T47D (cell line): ENCODE measurements around the gene GRIN2A.
A peak's percentile ranks its signal among the peaks of the same experiment; 100 is the strongest.

ENCODE experiments used
- DNase-seq, 2 experiments: peaks; one replicate each; pipeline versions ENCODE4 v3.0.0 to v3.0.0-alpha.2; 2011 to 2012; ENCODE audit warnings: low read depth in 1 of 2, low spot score in 1 of 2
- JUND ChIP-seq: IDR thresholded peaks from 2 replicates; pipeline ENCODE4 v1.6.1; 2012; ENCODE audit warnings: low read depth
- in situ Hi-C: cut with HindIII; loops from 2 replicates; pipeline ENCODE4 v1.10.0; 2016; ENCODE audit warnings: low sequenced_read_pairs, low pct_unique_long_range_greater_than_20kb

Gene GRIN2A

DNA sequence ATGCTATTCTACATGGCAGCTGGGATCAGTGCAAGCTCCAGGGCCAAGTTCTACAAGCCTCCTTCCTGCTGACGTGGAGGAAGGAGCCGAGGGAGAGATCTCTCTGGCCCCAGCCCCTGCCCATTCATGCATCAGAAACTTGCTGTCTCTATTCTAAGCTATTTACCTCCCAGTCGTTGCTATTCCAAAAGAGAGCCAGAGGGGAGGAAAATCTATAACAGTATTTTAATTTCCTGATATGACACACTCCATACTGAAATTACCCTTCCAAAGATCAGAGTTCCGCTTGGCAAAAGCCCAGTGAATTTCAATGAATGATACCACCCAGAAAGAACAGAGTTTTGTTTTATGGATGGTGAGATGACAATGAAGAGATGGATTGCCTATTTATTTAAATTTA lies 133.4 kb downstream of the GRIN2A start:
- no peak for TF ChIP-seq JUND
- DNase-seq: no peak
- in situ Hi-C loops: no loop called here

DNA sequence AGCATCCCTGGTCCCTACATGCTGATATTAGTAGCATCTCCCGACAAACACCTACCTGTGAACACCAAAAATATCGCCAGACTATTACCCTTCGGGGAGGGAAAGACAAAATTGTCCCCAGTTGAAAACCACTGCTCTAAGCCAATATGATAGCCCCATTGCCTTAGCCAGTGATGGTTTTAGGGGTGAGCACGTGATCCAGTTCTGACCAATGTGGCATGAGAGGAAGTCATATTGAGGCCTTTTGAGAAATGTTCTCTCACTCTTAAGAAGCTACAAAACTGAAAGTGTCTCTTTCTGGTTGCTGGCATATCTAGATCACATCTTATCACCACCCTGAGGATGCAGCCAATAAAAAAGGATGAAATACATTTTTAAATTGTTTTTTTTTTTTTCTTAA lies 136.3 kb downstream of the GRIN2A start:
- DNase-seq: no peak
- in situ Hi-C loops: no loop called here
- no peak for TF ChIP-seq JUND

DNA sequence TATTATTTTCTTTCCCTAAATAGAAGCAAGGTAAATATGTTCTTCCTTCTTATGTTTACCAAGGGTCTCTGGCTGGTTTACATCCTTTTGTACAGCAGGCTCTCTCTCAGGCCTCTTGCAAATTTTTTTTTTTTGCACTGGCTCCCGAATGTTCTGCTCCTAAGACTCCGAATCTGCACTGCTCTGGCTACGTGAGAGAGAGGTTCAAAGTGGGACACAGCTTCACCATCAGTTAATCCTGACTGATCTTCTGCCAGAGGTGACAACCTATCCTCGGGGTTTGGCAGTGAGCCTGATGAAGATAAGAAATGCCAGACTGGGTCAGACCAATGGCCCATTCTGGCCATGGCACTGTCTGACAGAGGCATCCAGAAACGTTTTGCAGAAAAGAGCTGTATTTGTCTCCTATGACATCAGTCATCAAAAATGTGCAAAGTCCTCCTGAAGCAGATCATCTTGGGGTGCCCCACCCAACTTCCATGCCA lies 136.9 kb downstream of the GRIN2A start:
- in situ Hi-C loops: no loop called here
- no peak for DNase-seq
- no peak for TF ChIP-seq JUND

DNA sequence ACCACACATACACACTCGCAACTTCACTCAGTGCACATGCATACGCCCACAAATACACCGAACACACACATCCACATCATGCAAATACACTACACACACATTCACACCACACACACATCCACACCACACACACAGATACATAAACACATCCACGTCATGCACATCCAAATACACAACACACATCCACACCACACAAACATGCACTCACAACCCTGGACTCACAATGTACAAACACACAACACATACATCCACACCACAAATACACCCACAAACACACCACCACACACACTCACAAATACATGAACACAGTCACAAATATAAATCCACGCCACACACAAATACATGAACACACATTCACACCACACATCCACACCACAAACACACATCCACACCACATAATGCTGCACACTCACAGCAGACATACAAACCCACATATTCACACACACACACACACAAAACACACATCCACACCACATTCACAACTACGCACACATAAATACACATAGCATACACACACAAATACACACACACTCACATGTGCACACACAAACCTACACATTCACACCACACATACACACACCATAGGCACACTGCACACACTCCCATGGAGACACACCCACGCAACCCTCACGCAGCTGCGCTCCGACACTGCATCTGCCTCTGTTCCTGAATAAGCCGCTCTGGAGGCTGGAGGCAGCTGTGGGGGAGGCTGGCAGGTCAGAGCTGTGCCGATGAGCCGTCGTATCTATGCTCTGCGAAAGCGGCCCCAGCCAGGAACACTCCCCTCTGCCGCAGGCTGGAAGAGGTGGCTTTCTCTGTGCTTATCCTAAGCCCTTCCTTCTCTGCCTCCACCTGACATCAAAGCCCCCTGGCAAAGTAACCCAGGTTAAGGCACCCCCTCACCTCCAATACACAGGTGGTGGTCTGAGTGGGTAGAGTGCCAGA lies 141.8 kb downstream of the GRIN2A start:
- in situ Hi-C loops: no loop called here
- no peak for TF ChIP-seq JUND
- DNase-seq: no peak

DNA sequence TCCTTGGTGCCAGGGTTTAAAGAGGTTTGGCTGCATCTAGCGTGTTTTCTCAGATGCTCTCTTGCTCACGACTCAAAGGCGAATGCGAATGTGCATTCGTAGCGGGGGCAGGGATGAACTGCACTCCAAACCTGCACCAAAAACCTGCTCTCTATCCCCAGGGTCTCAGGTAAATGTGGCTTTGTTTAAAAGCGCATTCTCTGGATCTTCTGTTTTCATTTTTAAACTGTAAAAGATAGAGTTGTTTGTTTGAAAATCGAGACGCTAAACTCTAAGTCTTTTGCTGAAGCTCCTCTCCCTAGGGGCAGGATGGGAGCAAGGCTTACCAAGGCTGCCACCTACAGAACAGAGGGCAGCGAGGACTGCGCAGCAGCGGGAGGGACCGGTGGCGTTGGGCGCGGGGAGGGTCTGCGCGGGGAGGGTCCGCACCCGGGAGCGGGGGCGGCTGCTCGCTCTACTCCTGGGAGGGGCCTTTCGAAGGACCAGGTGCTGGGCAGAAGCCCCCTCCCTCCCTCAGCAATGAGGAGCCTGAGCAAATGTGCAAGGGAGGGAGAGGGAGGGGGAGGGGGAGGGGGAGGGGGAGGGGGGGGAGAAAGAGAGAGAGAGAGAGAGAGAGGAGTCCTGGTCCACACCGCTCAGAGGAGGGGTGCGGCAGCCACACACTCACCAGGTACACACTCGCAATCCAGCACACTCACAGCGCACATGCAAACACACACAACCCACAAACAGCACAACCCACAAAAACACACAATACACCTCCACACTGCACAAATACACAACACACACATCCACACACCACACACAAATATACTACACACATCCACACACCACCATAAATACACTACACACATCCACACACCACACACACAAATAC lies 142.8 kb downstream of the GRIN2A start:
- no peak for TF ChIP-seq JUND
- DNase-seq: peak; percentile 41 to 46
- in situ Hi-C loops: no loop called here

DNA sequence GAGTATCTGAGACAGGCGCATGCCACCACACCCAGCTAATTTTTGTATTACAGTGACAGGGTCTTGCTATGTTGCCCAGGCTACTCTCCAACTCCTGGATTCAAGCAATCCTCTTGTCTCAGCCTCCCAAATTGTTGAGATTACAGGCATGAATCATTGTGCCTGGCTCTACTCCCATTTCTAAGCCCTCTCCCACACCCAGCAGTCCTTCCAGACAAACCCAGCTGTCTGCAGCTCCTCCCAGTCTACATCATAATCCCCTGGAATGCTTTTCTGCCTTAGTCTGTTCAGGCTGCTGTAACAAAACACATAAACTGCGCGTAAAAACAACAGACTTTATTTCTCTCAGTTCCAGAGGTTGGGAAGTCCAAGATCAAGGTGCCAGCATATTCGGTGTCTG lies 144.5 kb downstream of the GRIN2A start:
- no peak for DNase-seq
- in situ Hi-C loops: no loop called here

DNA sequence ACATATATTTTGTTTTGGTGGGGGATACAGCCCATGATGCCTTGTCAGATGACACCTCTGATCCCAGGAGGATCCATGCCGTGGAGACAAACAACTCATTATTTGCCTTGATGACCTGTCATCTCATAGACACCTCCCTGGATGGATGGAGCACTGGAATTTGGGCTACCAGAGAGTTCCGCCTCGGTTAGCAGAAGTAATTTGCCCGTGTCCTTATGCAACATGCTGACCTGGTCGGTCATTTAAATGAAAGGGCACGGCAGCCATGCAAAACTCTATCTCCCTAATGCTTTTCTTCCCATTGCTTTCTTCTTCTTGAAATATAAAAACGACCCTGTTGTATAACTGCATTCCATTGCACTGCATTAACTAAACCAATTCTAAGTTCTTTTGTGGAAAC lies 145.3 kb downstream of the GRIN2A start:
- no peak for TF ChIP-seq JUND
- no peak for DNase-seq
- in situ Hi-C loops: no loop called here

More for the DNA sequence above, 144.5 kb downstream of the GRIN2A start:
- TF ChIP-seq JUND: no peak

DNA sequence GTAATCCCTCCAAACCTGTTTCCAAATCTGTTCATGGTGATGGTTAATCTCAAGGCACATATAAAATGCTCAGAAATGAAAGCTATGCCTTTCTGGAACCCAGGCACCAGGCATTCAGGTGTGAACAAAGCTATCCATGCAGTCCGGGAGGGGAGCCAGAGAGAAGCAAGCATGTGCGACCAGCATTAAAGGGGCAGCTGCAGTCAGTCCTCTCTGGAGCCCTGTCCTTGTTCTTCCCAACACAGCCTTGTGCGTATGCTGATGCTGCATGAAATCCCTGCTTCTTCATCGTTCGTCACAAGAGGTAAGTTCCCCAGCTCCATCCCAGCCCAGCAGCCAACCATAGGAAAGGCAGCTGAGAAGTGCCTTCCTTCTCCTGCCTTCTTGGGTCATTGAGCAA lies 148.7 kb downstream of the GRIN2A start:
- in situ Hi-C loops: no loop called here
- DNase-seq: no peak
- no peak for TF ChIP-seq JUND

DNA sequence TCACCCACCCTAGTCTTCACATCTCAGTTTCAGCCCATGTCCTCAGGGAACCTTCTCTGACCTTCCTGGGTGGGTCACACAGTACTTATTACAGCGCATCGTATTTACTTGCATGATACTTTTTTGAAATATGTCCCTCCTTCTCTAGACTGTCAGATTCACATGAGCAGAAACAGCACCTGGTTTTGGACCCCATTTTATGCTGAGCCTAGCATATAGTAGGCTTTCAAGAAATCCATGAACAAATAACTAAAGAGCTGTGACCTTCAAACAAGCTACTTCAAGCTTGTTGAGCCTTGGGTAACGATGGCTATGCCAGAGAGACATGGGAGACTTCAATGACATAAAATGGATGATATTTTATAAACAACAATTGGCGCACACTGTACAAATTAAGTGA lies 150.3 kb downstream of the GRIN2A start:
- in situ Hi-C loops: no loop called here
- no peak for DNase-seq
- TF ChIP-seq JUND: no peak

DNA sequence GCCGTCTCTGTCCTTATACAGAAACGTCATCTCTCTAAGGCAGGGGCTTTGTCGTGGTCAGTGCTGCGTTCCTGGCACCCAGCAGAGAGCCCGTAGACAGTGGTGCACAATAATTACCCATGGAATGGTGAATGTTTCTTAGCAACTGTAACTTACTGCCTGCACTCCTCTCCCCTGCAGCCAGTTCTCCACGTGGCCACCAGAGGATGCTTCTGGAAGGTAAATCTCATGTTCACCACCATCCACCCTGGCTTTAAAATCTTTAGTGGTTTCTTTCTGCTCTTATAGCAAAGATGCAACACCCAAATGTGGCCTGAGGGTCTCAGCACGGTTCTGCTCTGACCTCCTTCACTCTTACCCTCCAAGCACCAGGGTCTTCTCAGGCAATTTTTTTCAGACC lies 150.8 kb downstream of the GRIN2A start:
- TF ChIP-seq JUND: no peak
- in situ Hi-C loops: no loop called here
- DNase-seq: no peak

DNA sequence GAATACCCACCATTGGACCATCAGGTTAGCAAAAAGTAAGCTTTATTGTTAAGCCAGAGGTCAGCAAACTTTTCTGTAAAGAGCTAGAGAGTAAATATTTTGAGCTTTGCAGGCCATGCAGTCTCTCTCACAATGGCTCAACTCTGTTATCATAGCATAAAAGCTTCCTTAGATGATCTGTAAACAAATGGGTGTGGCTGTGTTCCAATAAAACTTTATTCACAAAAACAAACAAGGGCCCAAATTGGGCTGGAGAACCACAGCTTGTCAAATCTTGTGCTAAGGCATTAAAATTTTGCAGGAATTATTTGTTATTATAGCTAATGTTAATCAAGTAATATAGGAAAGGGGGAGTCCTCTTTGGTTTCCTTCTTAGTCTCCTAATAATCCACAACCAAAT lies 153.6 kb downstream of the GRIN2A start:
- no peak for TF ChIP-seq JUND
- in situ Hi-C loops: no loop called here
- no peak for DNase-seq

DNA sequence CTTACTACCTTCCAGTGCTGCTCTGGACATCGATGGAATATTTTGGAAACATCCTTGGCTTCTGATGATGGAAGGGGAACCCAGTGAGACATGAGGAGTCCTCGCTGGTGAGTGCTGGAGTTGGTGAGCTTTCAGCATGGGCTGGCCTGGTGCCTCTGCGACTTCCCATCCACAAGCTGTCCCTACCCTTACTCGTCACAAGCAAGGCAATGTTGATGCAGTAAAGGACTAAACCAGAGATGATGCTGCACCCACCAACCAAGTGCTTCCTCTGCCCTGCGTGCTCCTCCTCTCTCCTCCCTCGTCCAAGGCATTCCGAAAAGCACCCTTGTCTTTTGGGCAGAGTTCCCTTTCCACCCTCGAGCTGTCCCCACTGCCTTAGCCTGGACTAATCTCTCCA lies 154.7 kb downstream of the GRIN2A start:
- no peak for DNase-seq
- no peak for TF ChIP-seq JUND
- in situ Hi-C loops: no loop called here

DNA sequence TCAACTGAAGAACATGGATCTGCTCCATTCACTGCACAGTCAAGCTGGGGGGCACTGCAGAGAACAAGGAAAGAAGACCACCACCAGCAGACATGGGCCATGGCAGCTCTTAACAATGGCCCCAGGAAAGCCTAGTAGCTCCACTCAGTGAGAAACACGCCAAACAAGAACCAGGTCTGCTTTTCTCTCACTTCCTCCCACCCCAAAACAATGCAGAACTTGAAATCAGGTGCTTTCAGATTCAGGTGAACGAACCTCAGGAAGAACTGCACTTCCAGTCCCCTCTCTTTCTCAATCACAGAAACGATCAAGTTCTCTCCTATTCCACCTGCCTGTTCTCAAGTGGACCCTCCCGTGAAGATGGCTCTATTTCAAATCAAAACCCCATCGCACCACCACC lies 155.6 kb downstream of the GRIN2A start:
- in situ Hi-C loops: no loop called here
- TF ChIP-seq JUND: no peak
- no peak for DNase-seq
